Endothelial cell of umbilical vein (primary cell): ENCODE measurements around the gene OR5A2. TPM values are rescaled to one million over a fixed set of nuclear protein-coding genes. Genes with fewer than 3 reads are reported as not detected.

ENCODE experiments used
- BruUV-seq: library from RNA; stranded (reverse); fragments of 400-500 nt; replicated peaks from 2 replicates; lab custom pipeline; 2021; lab: Mats Ljungman, UMichigan
- CTCF ChIA-PET: fragments of 300-600, 350-600 bp; sonication (Branson Sonifier 250); formaldehyde crosslinking; loops from one replicate; lab custom pipeline; 2021; ENCODE audit warnings: antibody characterized with exemption, inconsistent platforms; lab: Charles Lee
- POLR2A ChIA-PET: fragments of 300-600, 350-600 bp; sonication (Branson Sonifier 250); formaldehyde crosslinking; loops from one replicate; lab custom pipeline; 2021; ENCODE audit warnings: antibody characterized with exemption, inconsistent platforms; lab: Charles Lee
- DNase-seq: peaks from one replicate; pipeline ENCODE4 v3.0.0-alpha.2; 2011; ENCODE audit warnings: low read depth, low spot score
- FAIRE-seq: peaks from 2 replicates; lab custom pipeline; 2011; peaks lifted over from hg19 to GRCh38; lab: Jason Lieb, UNC
- H2AFZ ChIP-seq: 2 replicates; pipeline ENCODE4 v1.6.0; 2012; ENCODE audit warnings: low read depth, low read length, control low read depth, inconsistent platforms
- H3K27ac ChIP-seq: 2 replicates; pipeline ENCODE4 v1.5.1; 2011; ENCODE audit warnings: low read depth, mild to moderate bottlenecking, control low read depth, low read length, moderate library complexity; ENCODE audit not compliant: insufficient read depth
- H3K27me3 ChIP-seq, 2 experiments: 2 replicates each; pipeline versions ENCODE4 v1.6.0 to v1.6.1; 2011; ENCODE audit warnings: low read length in 2 of 2, mixed read lengths in 1 of 2; ENCODE audit not compliant: control insufficient read depth in 2 of 2, insufficient read depth in 2 of 2
- H3K36me3 ChIP-seq, 2 experiments: 2 replicates in 1 of 2; 3 replicates in 1 of 2; pipeline ENCODE4 v1.5.1; 2011; ENCODE audit warnings: low read length in 2 of 2, mild to moderate bottlenecking in 1 of 2, moderate library complexity in 1 of 2; ENCODE audit not compliant: control insufficient read depth in 2 of 2, insufficient read depth in 2 of 2; ENCODE audit errors: extremely low read depth in 1 of 2
- H3K4me1 ChIP-seq: 3 replicates; pipeline ENCODE4 v1.5.1; 2011; ENCODE audit warnings: mild to moderate bottlenecking, low read length; ENCODE audit not compliant: control insufficient read depth, insufficient read depth; ENCODE audit errors: extremely low read depth
- H3K4me2 ChIP-seq: 2 replicates; pipeline ENCODE4 v1.6.1; 2011; ENCODE audit warnings: low read length, control low read depth, mixed read lengths; ENCODE audit not compliant: insufficient read depth
- H3K4me3 ChIP-seq, 3 experiments: fragments of 200-600 bp in 1 of 3; sonication (generic), shearing (Covaris generic) in 1 of 3; replicated peaks in 1 of 3; 2 replicates each; pipeline ENCODE4 v1.5.1; 2011 to 2016; ENCODE audit warnings: control low read depth in 3 of 3, low read length in 3 of 3, mild to moderate bottlenecking in 2 of 3, inconsistent platforms in 1 of 3, low read depth in 1 of 3, moderate library complexity in 1 of 3; ENCODE audit not compliant: insufficient read depth in 1 of 3
- H3K79me2 ChIP-seq: 2 replicates; pipeline ENCODE4 v1.6.0; 2012; ENCODE audit warnings: low read length, inconsistent platforms; ENCODE audit not compliant: control insufficient read depth, insufficient read depth
- H3K9ac ChIP-seq: replicated peaks from 2 replicates; pipeline ENCODE3; 2011; ENCODE audit warnings: low read length, control low read depth; ENCODE audit not compliant: insufficient read depth; ENCODE audit errors: extremely low read depth
- H3K9me1 ChIP-seq: replicated peaks from 3 replicates; pipeline ENCODE4 v1.6.0; 2011; ENCODE audit warnings: mild to moderate bottlenecking, low read length; ENCODE audit not compliant: control insufficient read depth, insufficient read depth; ENCODE audit errors: extremely low read depth
- H3K9me3 ChIP-seq: replicated peaks from 2 replicates; pipeline ENCODE4 v1.5.1; 2012; ENCODE audit warnings: low read length, inconsistent platforms; ENCODE audit not compliant: control insufficient read depth, insufficient read depth
- H4K20me1 ChIP-seq: replicated peaks from 2 replicates; pipeline ENCODE3; 2011; ENCODE audit warnings: mild to moderate bottlenecking, low read length; ENCODE audit not compliant: control insufficient read depth, insufficient read depth; ENCODE audit errors: extremely low read depth
- CTCF ChIP-seq, 2 donors: IDR thresholded peaks; 1 replicate in 1 of 2; 2 replicates in 1 of 2; pipeline ENCODE4 v1.5.1; 2011; ENCODE audit warnings: low read length in 2 of 2, mild to moderate bottlenecking in 2 of 2, moderate library complexity in 2 of 2, control low read depth in 1 of 2, inconsistent platforms in 1 of 2, low read depth in 1 of 2; ENCODE audit not compliant: insufficient read depth in 1 of 2; ENCODE audit errors: extremely low read depth in 1 of 2
- EZH2 ChIP-seq: IDR thresholded peaks from 2 replicates; pipeline ENCODE4 v1.6.1; 2012; ENCODE audit warnings: borderline replicate concordance, low read depth, mild to moderate bottlenecking, moderate library complexity, low read length, inconsistent platforms; ENCODE audit not compliant: severe bottlenecking
- FOS ChIP-seq: IDR thresholded peaks from 2 replicates; pipeline ENCODE4 v1.6.1; 2011; ENCODE audit warnings: mild to moderate bottlenecking, low read length, moderate library complexity, borderline replicate concordance; ENCODE audit not compliant: insufficient read depth
- GATA2 ChIP-seq: IDR thresholded peaks from 2 replicates; pipeline ENCODE4 v1.7.0; 2011; ENCODE audit warnings: low read depth, mild to moderate bottlenecking, moderate library complexity, mixed read lengths, low read length; ENCODE audit not compliant: insufficient read length, insufficient read depth
- JUN ChIP-seq: IDR thresholded peaks from 2 replicates; pipeline ENCODE4 v1.6.1; 2011; ENCODE audit warnings: borderline replicate concordance, low read depth; ENCODE audit not compliant: insufficient read length, insufficient read depth
- MAX ChIP-seq: IDR thresholded peaks from 2 replicates; pipeline ENCODE4 v1.6.1; 2011; ENCODE audit not compliant: insufficient read depth, insufficient read length
- MYC ChIP-seq: IDR thresholded peaks from one replicate; pipeline ENCODE4 v1.6.1; 2011; ENCODE audit warnings: mild to moderate bottlenecking, low read depth, low read length
- POLR2A ChIP-seq: IDR thresholded peaks from 2 replicates; pipeline ENCODE4 v1.6.1; 2012; ENCODE audit warnings: low read depth, mild to moderate bottlenecking, control low read depth, low read length
- POLR2AphosphoS5 ChIP-seq: IDR thresholded peaks from 2 replicates; pipeline ENCODE4 v1.6.1; 2012; ENCODE audit warnings: low read depth, mild to moderate bottlenecking, control low read depth, low read length, moderate library complexity; ENCODE audit not compliant: insufficient read depth
- dilution Hi-C: fragments of 300-500 bp; cut with MboI; formaldehyde crosslinking; loops from one replicate; pipeline ENCODE4 v1.15.0; 2019; ENCODE audit warnings: low sequenced_read_pairs; ENCODE audit not compliant: extremely low pct_ligation_motif_present
- intact Hi-C: fragments of 100-400 bp; cut with micrococcal nuclease; formaldehyde crosslinking; loops from one replicate; pipeline ENCODE4 v1.10.0; 2022
- polyA plus RNA-seq, 4 experiments: library from polyadenylated mRNA; depleted of rRNA in 3 of 4; stranded (reverse) in 3 of 4; unstranded in 1 of 4; fragments of >200 nt; gene quantifications; 2 replicates each; pipeline versions ENCODE4 v1.2.1 to v1.2.3, GENCODE V29; 2011 to 2012; ENCODE audit warnings: missing spikeins in 1 of 4
- total RNA-seq: library from RNA; stranded (reverse); gene quantifications from 2 replicates; pipeline ENCODE4 v1.2.3, GENCODE V29; 2021

The OR5A2 gene
- total and polyA plus RNA-seq, 2 donors (not counting 3 experiments of a cell fraction or from before 2014, with no cell fraction given): not detected

GRCh38 chr11:59400461-59401261 is 25.6 kb downstream of the OR5A2 start:
- intact Hi-C loops (no loop called here), dilution Hi-C loops (no loop called here)
- FAIRE-seq (no peak), DNase-seq (no peak)
- BruUV-seq: no TSS peak
- Histone ChIP-seq H2AFZ (no peak overlapping the region), H4K20me1 (no peaks in the 10 kb centered on the region), H3K4me2 (no peak overlapping the region), H3K27me3 (no peaks in the 10 kb centered on the region), H3K9me3 (no peaks in the 10 kb centered on the region), H3K27ac (no peak overlapping the region), H3K9me1 (no peaks in the 10 kb centered on the region), H3K4me1 (no peaks in the 10 kb centered on the region), H3K4me3 (no peak overlapping the region), H3K9ac (no peak overlapping the region), H3K36me3 (no peaks in the 10 kb centered on the region), H3K79me2 (no peaks in the 10 kb centered on the region)
- CTCF ChIA-PET: interaction anchor here (1.2 kb wide), 1 partner anchor 13 kb away, joined by 3 read pairs; no protein-coding TSS in a partner anchor
- TF ChIP-seq POLR2A (no peak), FOS (no peak), JUN (no peak), CTCF (IDR thresholded peaks at IDR 0.05; ENCODE audit: extremely low read depth in 1 of 2, insufficient read depth in 1 of 2, low read depth in 1 of 2, low read length in 2 of 2) (no peak), MAX (no peak), GATA2 (no peak), POLR2AphosphoS5 (no peak), MYC (no peak), EZH2 (no peak)
- POLR2A ChIA-PET: no interaction called here
